Stimulated activated CD8-positive, alpha-beta memory T cell treated with anti-CD3 and anti-CD28 coated beads, Interleukin-7, amount 100 ng/mL, for 24 hours (primary cell): ENCODE measurements around the gene C12orf56.
"Not testable (repeated sequence)": the region's sequence is repeated elsewhere in the genome, so short reads cannot be mapped to it uniquely, and the experiment has no call there.

Experiments used
- DNase-seq: peaks from one replicate; pipeline ENCODE4 v3.0.0-alpha.2; 2020; ENCODE audit warnings: low read depth

The C12orf56 gene

DNA sequence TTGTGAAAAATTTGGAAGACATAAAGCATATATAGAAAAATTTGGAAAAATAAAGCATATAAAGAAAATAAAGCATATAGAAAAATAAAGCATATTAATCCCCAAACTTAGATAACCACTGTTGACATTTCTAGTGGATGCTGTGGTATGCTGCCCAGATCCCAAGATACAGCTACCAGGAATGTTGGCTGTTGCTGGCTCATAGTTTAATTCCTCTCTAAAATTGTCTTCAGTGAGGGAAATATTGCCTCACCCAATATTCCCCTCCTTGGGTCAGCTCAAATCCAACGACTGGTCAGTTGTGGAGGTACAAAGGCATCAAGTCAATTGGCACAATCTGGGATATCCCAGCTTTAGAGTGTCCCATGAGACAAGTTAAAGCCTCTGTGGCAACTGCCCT, 158.4 kb downstream of the C12orf56 start:
- DNase-seq, result no peak

DNA sequence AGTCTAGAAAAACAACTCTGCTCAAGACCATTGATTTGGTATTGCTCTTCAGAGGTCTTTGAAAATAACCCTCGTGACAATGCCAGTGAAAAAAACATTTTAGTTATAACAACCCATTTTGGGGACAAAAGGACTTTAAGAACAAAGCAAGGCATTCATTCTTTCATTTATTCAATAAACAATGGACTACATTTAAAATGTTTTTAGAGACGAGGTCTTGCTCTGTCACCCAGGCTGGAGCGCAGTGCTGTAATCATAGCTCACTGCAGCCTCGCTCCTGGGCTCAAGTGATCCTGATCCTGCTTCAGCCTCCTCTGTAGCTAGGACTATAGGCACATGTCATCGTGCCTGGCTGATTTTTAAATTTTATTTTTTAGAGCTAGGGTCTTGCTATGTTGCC, 160.8 kb downstream of the C12orf56 start:
- no peak for DNase-seq

- DNase-seq, result no peak
These were observed 161.3 kb downstream of the C12orf56 start for GRCh38 chr12:64229240-64229639.

DNA sequence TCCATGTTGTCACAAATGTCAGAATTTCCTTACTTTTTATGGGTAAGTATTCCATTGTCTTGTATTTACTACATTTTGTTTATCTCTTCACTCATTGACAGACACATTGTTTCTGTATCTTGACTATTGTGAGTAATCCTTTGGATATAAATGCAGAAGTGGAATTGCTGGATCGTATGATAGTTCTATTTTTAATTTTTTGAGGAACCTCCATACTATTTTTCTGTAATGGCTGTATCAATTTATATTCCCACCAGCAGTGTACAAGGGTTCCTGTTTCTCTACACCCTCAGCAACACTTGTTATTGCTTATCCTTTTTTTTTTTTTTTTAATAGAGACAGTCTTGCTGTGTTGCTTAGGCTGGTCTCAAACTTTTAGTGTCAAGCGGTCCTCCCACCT, 164.9 kb downstream of the C12orf56 start:
- DNase-seq, result no peak

GRCh38 chr12:64222009-64222765, 168.4 kb downstream of the C12orf56 start, which contains the start of gene KICS2:
Gene KICS2, minus strand, starts transcription at chr12:64222296. Its CDS starts 59 bp downstream, at chr12:64222237.
- peak; percentile 78 for DNase-seq

DNA sequence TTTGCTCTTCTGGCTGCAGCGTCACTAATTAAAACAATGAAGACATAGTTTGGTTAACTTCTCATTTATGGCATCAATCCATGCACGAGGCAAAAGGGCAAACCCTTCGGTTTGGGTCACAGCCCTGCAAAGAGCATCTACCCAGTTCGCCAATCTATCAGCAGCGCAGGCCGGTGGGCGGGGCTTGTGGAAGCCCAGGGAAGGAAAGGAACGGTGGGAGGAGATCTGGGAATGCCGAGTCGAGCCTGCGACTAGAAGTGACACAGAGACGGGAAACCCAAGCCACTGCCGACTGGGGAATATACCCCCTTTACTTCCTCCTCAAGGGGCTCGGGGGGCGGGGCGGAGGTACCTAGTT, 168.9 kb downstream of the C12orf56 start:
- DNase-seq, result peak; percentile 33

- no peak for DNase-seq
These were observed 170.5 kb downstream of the C12orf56 start for GRCh38 chr12:64220046-64220445.

GRCh38 chr12:64219145-64219544, 171.4 kb downstream of the C12orf56 start:
- no peak for DNase-seq

GRCh38 chr12:64218597-64218996, 172.0 kb downstream of the C12orf56 start:
- DNase-seq, result no peak

- not testable (repeated sequence) for DNase-seq
These were observed 172.9 kb downstream of the C12orf56 start for GRCh38 chr12:64217643-64218042.

- DNase-seq, result no peak
These were observed 174.3 kb downstream of the C12orf56 start for GRCh38 chr12:64216239-64216638.
